Peyer's patch (tissue), 4 donors: Measurements from ENCODE around the gene MYOM3. TPM values are rescaled to one million over a fixed set of nuclear protein-coding genes. Genes with fewer than 3 reads are reported as not detected.
A peak's percentile ranks its signal among the peaks of the same experiment; 100 is the strongest.

Source experiments
- DNase-seq, 3 donors: peaks; one replicate each; pipeline ENCODE4 v3.0.0-alpha.2; 2017 to 2019
- H3K27ac ChIP-seq, 4 donors: fragments of 200-600 bp; sonication (generic); one replicate each; pipeline ENCODE4 v1.5.1; 2016 to 2019
- H3K27me3 ChIP-seq, 2 donors: fragments of 200-600 bp; sonication (generic); one replicate each; pipeline ENCODE4 v1.5.1; 2019
- H3K36me3 ChIP-seq, 3 donors: fragments of 200-600 bp; sonication (generic); one replicate each; pipeline ENCODE4 v1.5.1; 2016 to 2019
- H3K4me1 ChIP-seq, 4 donors: fragments of 200-600 bp; sonication (generic); one replicate each; pipeline ENCODE4 v1.5.1; 2016 to 2019
- H3K4me3 ChIP-seq, 4 donors: fragments of 200-600 bp; sonication (generic); 1 replicate in 3 of 4; 2 replicates in 1 of 4; pipeline ENCODE4 v1.5.1; 2016 to 2019; ENCODE audit warnings: mild to moderate bottlenecking in 1 of 4
- H3K9me3 ChIP-seq, 4 donors: fragments of 200-600 bp; sonication (generic); one replicate each; pipeline ENCODE4 v1.5.1; 2016 to 2019; ENCODE audit warnings: mild to moderate bottlenecking in 1 of 4
- POLR2A ChIP-seq, 2 donors: fragments of 450-650 bp; IDR thresholded peaks; one replicate each; pipeline ENCODE4 v1.5.1; 2017; ENCODE audit warnings: antibody characterized with exemption in 2 of 2, mild to moderate bottlenecking in 2 of 2, moderate library complexity in 2 of 2
- total RNA-seq, 4 donors: library from RNA; depleted of rRNA; stranded (reverse); fragments of >200 nt; gene quantifications; one replicate each; pipeline ENCODE4 v1.1.0, GENCODE V29; 2016
- TF ChIP-seq, protein P1 (sequence below), 6 experiments: fragments of 450-650 bp in 4 of 6; fragments of 200-600 bp in 2 of 6; sonication (generic) in 1 of 6; IDR thresholded peaks; one replicate each; pipeline ENCODE4 v1.5.1; 2017 to 2019; ENCODE audit warnings: antibody characterized with exemption in 6 of 6, mild to moderate bottlenecking in 3 of 6, moderate library complexity in 1 of 6

The MYOM3 gene
- total RNA-seq, 4 donors from 2014 or later, result 10.7 to 40.8 (median 24.7) TPM

GRCh38 chr1:24155011-24155782 lies 43.3 kb upstream of the MYOM3 start:
- Histone ChIP-seq H3K27me3 (no peaks in the 10 kb centered on the region), H3K4me3 (no peak overlapping the region), H3K9me3 (no peaks in the 10 kb centered on the region), H3K27ac (no peak overlapping the region), H3K4me1 (peaks cover 0 to 2% (median 0%) of the 10 kb centered on the region in 4 donors), H3K36me3 (peaks cover 0 to 31% (median 0%) of the 10 kb centered on the region in 3 donors)
- DNase-seq, result peak in 1 of 3 donors; percentile 52
- TF ChIP-seq, protein P1, sequence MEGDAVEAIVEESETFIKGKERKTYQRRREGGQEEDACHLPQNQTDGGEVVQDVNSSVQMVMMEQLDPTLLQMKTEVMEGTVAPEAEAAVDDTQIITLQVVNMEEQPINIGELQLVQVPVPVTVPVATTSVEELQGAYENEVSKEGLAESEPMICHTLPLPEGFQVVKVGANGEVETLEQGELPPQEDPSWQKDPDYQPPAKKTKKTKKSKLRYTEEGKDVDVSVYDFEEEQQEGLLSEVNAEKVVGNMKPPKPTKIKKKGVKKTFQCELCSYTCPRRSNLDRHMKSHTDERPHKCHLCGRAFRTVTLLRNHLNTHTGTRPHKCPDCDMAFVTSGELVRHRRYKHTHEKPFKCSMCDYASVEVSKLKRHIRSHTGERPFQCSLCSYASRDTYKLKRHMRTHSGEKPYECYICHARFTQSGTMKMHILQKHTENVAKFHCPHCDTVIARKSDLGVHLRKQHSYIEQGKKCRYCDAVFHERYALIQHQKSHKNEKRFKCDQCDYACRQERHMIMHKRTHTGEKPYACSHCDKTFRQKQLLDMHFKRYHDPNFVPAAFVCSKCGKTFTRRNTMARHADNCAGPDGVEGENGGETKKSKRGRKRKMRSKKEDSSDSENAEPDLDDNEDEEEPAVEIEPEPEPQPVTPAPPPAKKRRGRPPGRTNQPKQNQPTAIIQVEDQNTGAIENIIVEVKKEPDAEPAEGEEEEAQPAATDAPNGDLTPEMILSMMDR (IDR thresholded peaks at IDR 0.05), result peak in 2 of 6 experiments; percentile 13 to 21
- no peak for TF ChIP-seq POLR2A (IDR thresholded peaks at IDR 0.05)

DNA sequence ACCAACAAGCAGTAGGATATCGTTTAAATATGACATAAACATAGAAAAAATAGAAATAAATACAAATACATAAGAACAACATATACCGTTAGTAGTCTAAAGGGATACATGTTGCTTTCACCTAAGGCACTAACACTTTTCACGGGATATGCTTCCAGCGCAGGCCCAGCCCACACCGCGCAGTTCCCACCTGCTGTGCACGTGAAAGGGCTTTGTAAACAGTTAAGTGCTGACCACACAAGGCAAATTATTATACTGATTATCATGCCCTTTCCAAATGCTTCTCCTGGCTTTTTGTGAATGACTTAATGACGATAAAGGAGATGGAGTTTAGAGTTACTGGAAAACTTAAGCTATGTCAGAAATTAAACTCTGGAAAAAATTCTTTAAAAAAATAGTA lies 42.3 kb upstream of the MYOM3 start:
- no peak overlapping the region for H3K4me3 ChIP-seq
- H3K4me1 ChIP-seq, result peaks cover 0 to 4% (median 0%) of the 10 kb centered on the region in 4 donors
- H3K27me3 ChIP-seq, result no peaks in the 10 kb centered on the region
- H3K27ac ChIP-seq, result no peak overlapping the region
- H3K9me3 ChIP-seq, result no peaks in the 10 kb centered on the region
- H3K36me3 ChIP-seq, result peaks cover 0 to 23% (median 0%) of the 10 kb centered on the region in 3 donors
- TF ChIP-seq, protein P1 (IDR thresholded peaks at IDR 0.05), result no peak
- TF ChIP-seq POLR2A (IDR thresholded peaks at IDR 0.05), result no peak
- DNase-seq, result peak in 1 of 3 donors; percentile 15

GRCh38 chr1:24152631-24153494 lies 40.9 kb upstream of the MYOM3 start:
- H3K4me3 ChIP-seq, result no peak overlapping the region

DNA sequence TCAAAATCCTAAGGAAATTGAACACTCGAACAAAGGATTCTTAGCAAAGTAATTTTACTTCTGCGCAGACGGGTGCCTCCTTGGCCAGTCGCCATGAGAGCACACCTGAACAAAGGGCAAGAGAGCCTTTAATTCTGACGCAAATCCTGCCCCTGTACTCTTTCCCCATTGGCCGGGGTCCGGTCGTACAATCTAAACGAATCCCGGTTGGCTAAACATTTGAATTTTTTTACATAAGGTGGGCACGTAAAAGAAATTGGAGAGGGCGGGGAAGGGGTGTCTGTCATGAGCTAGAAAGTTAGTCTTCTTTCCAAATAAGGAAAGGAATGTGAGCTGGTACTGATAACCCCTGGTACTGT lies 39.2 kb upstream of the MYOM3 start:
- Histone ChIP-seq H3K4me3 (peak overlapping the region in 2 of 4 donors; percentile 21 to 32), H3K9me3 (no peaks in the 10 kb centered on the region), H3K27ac (peak overlapping the region in 3 of 4 donors; percentile 30 to 87 (median 86)), H3K4me1 (peaks cover 0 to 4% (median 0%) of the 10 kb centered on the region in 4 donors), H3K27me3 (no peaks in the 10 kb centered on the region), H3K36me3 (no peaks in the 10 kb centered on the region)
- TF ChIP-seq POLR2A (IDR thresholded peaks at IDR 0.05), result no peak
- DNase-seq, result peak in 2 of 3 donors; percentile 69 to 81

More at GRCh38 chr1:24152631-24153494, 40.9 kb upstream of the MYOM3 start:
- DNase-seq, result peak in 1 of 3 donors; percentile 44
- Histone ChIP-seq H3K27me3 (no peaks in the 10 kb centered on the region), H3K36me3 (peaks cover 0 to 9% (median 0%) of the 10 kb centered on the region in 3 donors), H3K4me1 (peaks cover 0 to 4% (median 0%) of the 10 kb centered on the region in 4 donors), H3K9me3 (no peaks in the 10 kb centered on the region), H3K27ac (no peak overlapping the region)
- TF ChIP-seq, protein P1 (IDR thresholded peaks at IDR 0.05), result no peak
- TF ChIP-seq POLR2A (IDR thresholded peaks at IDR 0.05), result no peak

DNA sequence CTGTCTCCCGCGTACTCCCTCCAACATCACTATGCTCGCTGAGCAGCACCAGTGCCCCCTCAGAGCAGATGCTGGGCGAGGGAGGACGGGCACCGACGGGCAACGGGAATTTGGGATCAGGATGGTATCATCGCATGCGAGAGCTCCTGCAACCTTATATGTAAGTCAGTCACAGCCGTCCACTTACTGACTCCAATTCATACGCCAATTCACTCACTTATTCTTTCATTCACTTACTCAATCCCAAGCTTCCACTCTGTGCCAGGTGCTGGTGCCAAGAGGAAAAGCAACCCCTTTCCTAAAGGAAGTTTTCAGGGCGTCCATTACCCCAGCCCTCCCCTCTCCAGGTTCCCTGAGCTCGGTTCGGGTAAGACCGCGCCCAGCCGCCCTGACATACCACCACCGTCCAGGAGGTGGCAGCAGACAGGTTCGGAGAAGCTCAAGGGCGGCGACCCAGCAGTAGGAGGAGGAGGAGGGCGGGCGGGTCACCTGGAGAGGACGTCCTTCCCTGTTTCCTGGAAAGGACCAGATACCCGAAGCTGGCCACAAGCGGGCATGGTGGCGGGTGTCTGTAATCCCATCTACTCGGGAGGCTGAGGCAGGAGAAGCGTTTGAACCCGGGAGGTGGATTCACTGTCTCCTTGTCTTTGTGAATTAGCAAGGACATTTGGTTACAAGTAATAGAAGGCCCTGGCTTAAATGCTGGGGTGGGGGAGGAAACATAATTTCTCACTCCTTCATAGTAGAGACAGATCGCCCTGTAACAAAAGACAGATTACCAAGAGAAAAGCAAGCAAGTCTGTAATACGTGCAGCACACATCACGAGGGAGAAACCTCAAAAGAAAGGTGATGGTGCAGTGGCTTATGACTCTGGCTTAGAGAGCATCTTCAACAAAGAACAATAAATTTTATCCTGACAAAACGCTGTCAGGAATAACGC lies 38.6 kb upstream of the MYOM3 start:
- Histone ChIP-seq H3K27me3 (no peaks in the 10 kb centered on the region), H3K4me1 (peaks cover 0 to 4% (median 0%) of the 10 kb centered on the region in 4 donors), H3K9me3 (no peaks in the 10 kb centered on the region), H3K36me3 (no peaks in the 10 kb centered on the region), H3K27ac (peak overlapping the region; percentile 17 to 87 (median 58)), H3K4me3 (peak overlapping the region in 3 of 4 donors; percentile 21 to 32 (median 24))
- TF ChIP-seq POLR2A (IDR thresholded peaks at IDR 0.05), result peak; percentile 34 to 73
- TF ChIP-seq, protein P1 (IDR thresholded peaks at IDR 0.05), result peak; percentile 72 to 97 (median 94)
- DNase-seq, result peak; percentile 92 to 98 (median 98)
